K562 (cell line): ENCODE data around the gene ABLIM1. TPM values are rescaled to one million over a fixed set of nuclear protein-coding genes. Genes with fewer than 3 reads are reported as not detected.

ENCODE experiments used
- ATAC-seq: fragments of 200-7000 bp; cut with Tn5 transposase; 3 replicates; pipeline ENCODE4 v1.9.1; 2020; ENCODE audit warnings: moderate library complexity
- BruUV-seq: library from RNA; stranded (reverse); fragments of 400-500 nt; replicated peaks from 2 replicates; lab custom pipeline; 2021; lab: Mats Ljungman, UMichigan
- CTCF ChIA-PET: fragments of 300-600 bp; formaldehyde crosslinking; extraction: SDS; loops from one replicate; lab custom pipeline; 2021; ENCODE audit warnings: low intra/inter-chr PET ratio; lab: Yijun Ruan, JAX
- POLR2A ChIA-PET: fragments of 300-600, 350-650 bp; sonication (Branson Sonifier 250); formaldehyde crosslinking; extraction: SDS; loops from one replicate; lab custom pipeline; 2021; ENCODE audit warnings: antibody characterized with exemption, inconsistent platforms; lab: Yijun Ruan, JAX
- DNase-seq, 4 experiments: peaks; one replicate each; pipeline versions ENCODE4 v3.0.0 to v3.0.0-alpha.2; 2011 to 2018; ENCODE audit warnings: low spot score in 3 of 4, mixed read lengths in 3 of 4; ENCODE audit errors: extremely low read depth in 1 of 4
- FAIRE-seq: peaks from 2 replicates; lab custom pipeline; 2011; peaks lifted over from hg19 to GRCh38; lab: Jason Lieb, UNC
- H2AFZ ChIP-seq: 2 replicates; pipeline ENCODE4 v1.6.0; 2011; ENCODE audit warnings: low read depth, low read length, control low read depth, inconsistent platforms
- H3K27ac ChIP-seq: fragments of 200-600 bp; 3 replicates; pipeline ENCODE4 v1.8.0; 2011; ENCODE audit warnings: low read depth, mild to moderate bottlenecking, control low read depth, inconsistent platforms, low read length, moderate library complexity, mixed read lengths; ENCODE audit errors: extremely low read depth
- H3K27me3 ChIP-seq, 2 experiments: fragments of 300-600 bp in 1 of 2; 2 replicates in 1 of 2; 3 replicates in 1 of 2; pipeline versions ENCODE4 v1.6.0 to v1.8.0; 2011; ENCODE audit warnings: inconsistent platforms in 2 of 2, low read length in 2 of 2, mild to moderate bottlenecking in 1 of 2, mixed read lengths in 1 of 2, moderate library complexity in 1 of 2; ENCODE audit not compliant: control insufficient read depth in 2 of 2, insufficient read depth in 2 of 2
- H3K36me3 ChIP-seq: fragments of 300-600 bp; 3 replicates; pipeline ENCODE4 v1.8.0; 2011; ENCODE audit warnings: mild to moderate bottlenecking, low read length, inconsistent platforms; ENCODE audit not compliant: control insufficient read depth, insufficient read depth
- H3K4me1 ChIP-seq, 2 experiments: fragments of 200-600 bp in 1 of 2; replicated peaks in 1 of 2; 2 replicates in 1 of 2; 3 replicates in 1 of 2; pipeline versions ENCODE4 v1.5.1 to v1.8.0; 2011; ENCODE audit warnings: inconsistent platforms in 2 of 2, low read length in 2 of 2, mild to moderate bottlenecking in 1 of 2, mixed read lengths in 1 of 2, moderate library complexity in 1 of 2; ENCODE audit not compliant: control insufficient read depth in 2 of 2, insufficient read depth in 2 of 2
- H3K4me2 ChIP-seq: 2 replicates; pipeline ENCODE4 v1.6.1; 2011; ENCODE audit warnings: low read length, control low read depth, inconsistent platforms, mixed read lengths; ENCODE audit not compliant: insufficient read depth
- H3K4me3 ChIP-seq: fragments of 200-600 bp; sonication (generic), shearing (Covaris generic); 2 replicates; pipeline ENCODE4 v1.5.1; 2016; ENCODE audit warnings: control low read depth, inconsistent platforms
- H3K79me2 ChIP-seq: fragments of 200-600 bp; 3 replicates; pipeline ENCODE4 v1.8.0; 2011; ENCODE audit warnings: low read length, inconsistent platforms; ENCODE audit not compliant: control insufficient read depth, insufficient read depth
- H3K9ac ChIP-seq, 2 experiments: 2 replicates each; pipeline versions ENCODE4 v1.6.0 to v1.6.1; 2011; ENCODE audit warnings: low read depth in 2 of 2, low read length in 2 of 2, control low read depth in 1 of 2, inconsistent platforms in 1 of 2, mild to moderate bottlenecking in 1 of 2, mixed read lengths in 1 of 2; ENCODE audit not compliant: insufficient read depth in 1 of 2
- H3K9me1 ChIP-seq: one replicate; pipeline ENCODE4 v1.6.0; 2011; ENCODE audit warnings: inconsistent platforms, mild to moderate bottlenecking, low read length, moderate library complexity; ENCODE audit not compliant: control insufficient read depth, insufficient read depth
- H3K9me3 ChIP-seq: replicated peaks from 2 replicates; pipeline ENCODE4 v1.5.1; 2011; ENCODE audit warnings: low read depth, low read length, inconsistent platforms; ENCODE audit not compliant: control insufficient read depth, insufficient read depth
- H4K20me1 ChIP-seq: replicated peaks from 2 replicates; pipeline ENCODE4 v1.6.1; 2011; ENCODE audit warnings: low read length, inconsistent platforms, mixed read lengths; ENCODE audit not compliant: control insufficient read depth, insufficient read depth
- C11orf30 ChIP-seq: fragments of 450-650 bp; IDR thresholded peaks from 2 replicates; pipeline ENCODE4 v1.6.1; 2016; ENCODE audit warnings: low read depth, mild to moderate bottlenecking
- CREM ChIP-seq: IDR thresholded peaks from 2 replicates; pipeline ENCODE4 v1.6.1; 2014; ENCODE audit warnings: antibody characterized with exemption, low read depth
- DEAF1 ChIP-seq: fragments of 450-650 bp; formaldehyde crosslinking; IDR thresholded peaks from 2 replicates; pipeline ENCODE4 v1.4.0; 2020; ENCODE audit warnings: mild to moderate bottlenecking, moderate library complexity
- E2F1 ChIP-seq: sonication (generic); formaldehyde crosslinking; IDR thresholded peaks from 2 replicates; pipeline ENCODE4 v1.8.1; 2023; ENCODE audit warnings: mild to moderate bottlenecking, missing genetic modification reagents, moderate library complexity
- ELF4 ChIP-seq: fragments of 450-650 bp; formaldehyde crosslinking; IDR thresholded peaks from 2 replicates; pipeline ENCODE4 v1.4.0; 2022; ENCODE audit warnings: missing genetic modification characterization
- FOSL1 ChIP-seq: fragments of 200-800 bp; sonication (Bioruptor generic); conservative IDR thresholded peaks from 2 replicates; pipeline ENCODE4 v1.6.1; 2016; ENCODE audit warnings: missing genetic modification characterization, missing compliant biosample characterization
- FOXK1 ChIP-seq: sonication (generic); formaldehyde crosslinking; IDR thresholded peaks from 2 replicates; pipeline ENCODE4 v1.8.0; 2022; ENCODE audit warnings: missing genetic modification reagents, mild to moderate bottlenecking, borderline replicate concordance
- GATAD2B ChIP-seq: fragments of 450-650 bp; IDR thresholded peaks from 2 replicates; pipeline ENCODE4 v1.6.1; 2017; ENCODE audit warnings: mild to moderate bottlenecking, borderline replicate concordance
- HMG20A ChIP-seq: fragments of 450-650 bp; formaldehyde crosslinking; conservative IDR thresholded peaks from 2 replicates; pipeline ENCODE4 v1.4.0; 2020; ENCODE audit warnings: mild to moderate bottlenecking, mixed read lengths
- KHSRP ChIP-seq: fragments of 450-650 bp; IDR thresholded peaks from 2 replicates; pipeline ENCODE4 v1.6.1; 2017
- MAFG ChIP-seq: fragments of 450-650 bp; conservative IDR thresholded peaks from 2 replicates; pipeline ENCODE4 v1.6.1; 2016; ENCODE audit warnings: missing genetic modification characterization, missing compliant biosample characterization
- MAFK ChIP-seq: IDR thresholded peaks from 2 replicates; pipeline ENCODE4 v1.6.1; 2011; ENCODE audit warnings: low read length, improper control_type of control experiment
- MED1 ChIP-seq: sonication (generic); formaldehyde crosslinking; IDR thresholded peaks from 2 replicates; pipeline ENCODE4 v1.8.1; 2023; ENCODE audit warnings: missing genetic modification reagents, borderline replicate concordance
- MTF1 ChIP-seq: fragments of 250-450 bp; sonication (Bioruptor Pico); IDR thresholded peaks from 2 replicates; pipeline ENCODE4 v1.9.0; 2021; ENCODE audit warnings: moderate library complexity, mild to moderate bottlenecking, inconsistent platforms, borderline replicate concordance
- NFE2 ChIP-seq: IDR thresholded peaks from 2 replicates; pipeline ENCODE4 v1.6.1; 2014; ENCODE audit warnings: antibody characterized with exemption, low read depth
- NFE2L1 ChIP-seq: fragments of 450-650 bp; IDR thresholded peaks from 2 replicates; pipeline ENCODE4 v1.6.1; 2016; ENCODE audit warnings: missing genetic modification characterization, low read depth, mild to moderate bottlenecking, missing compliant biosample characterization, moderate library complexity, borderline replicate concordance
- NR3C1 ChIP-seq: sonication (generic); formaldehyde crosslinking; IDR thresholded peaks from 2 replicates; pipeline ENCODE4 v1.8.1; 2022; ENCODE audit warnings: missing genetic modification reagents
- XRCC5 ChIP-seq: fragments of 200-400 bp; formaldehyde crosslinking; IDR thresholded peaks from 2 replicates; pipeline ENCODE4 v1.6.1; 2017; ENCODE audit warnings: low read depth, mild to moderate bottlenecking, low read length
- ZNF324 ChIP-seq: fragments of 250-450 bp; sonication (Bioruptor Pico); IDR thresholded peaks from 2 replicates; pipeline ENCODE4 v1.4.0; 2020; ENCODE audit warnings: mild to moderate bottlenecking
- ZSCAN29 ChIP-seq: fragments of 450-650 bp; IDR thresholded peaks from 2 replicates; pipeline ENCODE4 v1.6.1; 2017
- WGBS: fragments of 100-300 bp; shearing (Covaris generic); methylation state at CpG from one replicate; pipeline ENCODE4 v1.1.6; 2016; ENCODE audit warnings: low coverage, mixed read lengths; ENCODE audit not compliant: insufficient coverage; ENCODE audit errors: missing lambda C conversion rate; 5-methylcytosine and 5-hydroxymethylcytosine counted together
- in situ Hi-C: fragments of 300-500 bp; cut with MboI; formaldehyde crosslinking; loops from 4 replicates; pipeline ENCODE4 v1.15.0; 2018; ENCODE audit warnings: inconsistent platforms, mixed read lengths
- intact Hi-C: fragments of 100-400 bp; cut with micrococcal nuclease; formaldehyde crosslinking; loops from 2 replicates; pipeline ENCODE4 v1.14.2; 2022
- polyA plus RNA-seq, 8 experiments: library from polyadenylated mRNA; depleted of rRNA in 4 of 8; stranded (reverse) in 5 of 8; unstranded in 3 of 8; fragments of >200 nt; fragmentation: Nextera tagmentation in 2 of 8; fragmentation: Illumina TruSeq in 1 of 8; extraction: Ambion mirVana in 2 of 8; extraction: Trizol in 1 of 8; gene quantifications; 2 replicates each; pipeline versions ENCODE4 v1.2.1 to v1.2.3, GENCODE V29; 2011 to 2014; ENCODE audit warnings: inconsistent platforms in 1 of 8, missing spikeins in 1 of 8
- total RNA-seq, 7 experiments: library from RNA; depleted of rRNA in 6 of 7; stranded (reverse); fragments of >200 nt in 6 of 7; fragmentation: Illumina TruSeq in 2 of 7; extraction: Trizol in 2 of 7; gene quantifications; 2 replicates each; pipeline versions ENCODE4 v1.2.1 to v1.2.3, GENCODE V29; 2011 to 2021; ENCODE audit warnings: low replicate concordance in 1 of 7

ABLIM1 gene
- total and polyA plus RNA-seq, 9 of the 15 experiments (the other 6 are each of a cell fraction or from before 2014, with no cell fraction given): 0.07 to 0.49 (median 0.14) TPM; not detected in 6

- no peak for TF ChIP-seq DEAF1 (CRISPR knock-in tag)
- TF ChIP-seq NR3C1 (CRISPR knock-in tag): no peak
- TF ChIP-seq MTF1: no peak
- no peak for TF ChIP-seq ZNF324
- TF ChIP-seq CREM: no peak
- no peak for TF ChIP-seq ZSCAN29
- no peak for TF ChIP-seq FOSL1 (tag)
- TF ChIP-seq KHSRP: no peak
- TF ChIP-seq, all 486 proteins: peak for 0
These were observed 50.6 kb downstream of the ABLIM1 start (continued) for GRCh38 chr10:114607358-114607998.

DNA sequence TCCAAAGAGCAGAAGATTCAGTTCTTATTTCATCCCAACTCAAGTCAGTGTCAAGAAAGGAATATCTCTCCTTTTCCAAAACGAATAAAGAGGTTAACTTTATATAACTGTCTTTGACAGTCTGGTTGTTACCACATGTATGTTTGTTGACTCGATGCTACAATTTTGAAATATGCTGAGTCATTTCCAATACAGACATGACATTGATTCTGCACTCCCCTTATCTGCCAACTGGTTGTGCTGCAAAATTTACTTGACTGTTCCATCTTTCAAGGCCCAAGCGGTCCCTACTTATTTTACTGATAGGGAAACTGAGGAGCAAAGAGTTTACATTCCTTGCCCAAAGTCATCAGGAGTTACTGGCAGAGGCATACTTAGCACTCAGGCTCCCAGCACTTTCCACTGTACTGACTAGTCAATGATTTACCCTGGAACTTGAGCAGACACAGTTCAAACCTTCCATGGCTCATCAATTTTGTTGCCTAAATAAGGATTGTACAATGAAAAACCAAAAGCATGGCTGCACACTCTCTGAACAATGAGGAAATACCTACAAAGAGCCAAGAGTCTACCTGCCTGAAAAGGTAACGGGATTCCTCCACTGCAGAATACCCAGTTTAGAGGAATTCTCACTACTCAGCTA, 52.8 kb downstream of the ABLIM1 start:
- Histone ChIP-seq H3K27ac (no peak overlapping the region), H2AFZ (no peak overlapping the region), H3K9me1 (no peaks in the 10 kb centered on the region), H3K9me3 (no peaks in the 10 kb centered on the region), H3K4me3 (no peak overlapping the region), H3K9ac (no peak overlapping the region), H3K4me2 (no peak overlapping the region), H3K27me3 (no peaks in the 10 kb centered on the region), H3K36me3 (no peaks in the 10 kb centered on the region), H3K79me2 (no peaks in the 10 kb centered on the region), H4K20me1 (no peaks in the 10 kb centered on the region), H3K4me1 (no peaks in the 10 kb centered on the region; a peak in 1 of 5 replicates)
- ChIA-PET POLR2A (no interaction called here), CTCF (no interaction called here)
- in situ Hi-C loops: no loop called here
- no peak for DNase-seq
- 17% methylated on average over 4 of the region's 4 CpGs for WGBS
- BruUV-seq: no TSS peak
- intact Hi-C loops: no loop called here
- no peak for ATAC-seq
- no peak for FAIRE-seq
- TF ChIP-seq MED1 (CRISPR knock-in tag) (no peak), MAFK (peak; percentile 60; the same call in 1 of the 2 replicates), E2F1 (CRISPR knock-in tag) (no peak), NFE2 (peak; percentile 29; the same call in 1 of the 2 replicates), FOXK1 (CRISPR knock-in tag) (no peak), GATAD2B (no peak), MAFG (peak; percentile 87), HMG20A (CRISPR knock-in tag) (no peak), XRCC5 (no peak), ELF4 (CRISPR knock-in tag) (no peak), NFE2L1 (tag) (peak; percentile 72), C11orf30 (0 out of 2 replicates have a peak, but pooled peaks have one; percentile 7)
